Measurements from ENCODE around the gene ADCK1.

The ADCK1 gene

GRCh38 chr14:77760381-77761204 lies 39.3 kb upstream of the ADCK1 start, which contains the start of gene SNW1:
Gene SNW1, minus strand, starts transcription at chr14:77761156. Its CDS starts 29 bp downstream, at chr14:77761127.
- H3K4me1 ChIP-seq (ENCODE audit: insufficient read depth, low read length, poor library complexity, severe bottlenecking), result peaks cover 38% of the 10 kb centered on the region
- TF ChIP-seq EZH2phosphoT487 (IDR thresholded peaks at IDR 0.05; ENCODE audit: borderline replicate concordance) (no peak), CTCF (conservative IDR thresholded peaks at IDR 0.05; ENCODE audit: low read length) (no peak)
- H4K20me1 ChIP-seq (ENCODE audit: insufficient read depth, low read length, poor library complexity, severe bottlenecking), result peaks cover 44% of the 10 kb centered on the region
- H2AFZ ChIP-seq (ENCODE audit: low read length), result peak within 1 kb of the TSS; percentile 100
- H3K79me2 ChIP-seq (ENCODE audit: insufficient read depth, low read length), result peaks cover 52% of the 10 kb centered on the region
- peak within 1 kb of the TSS; percentile 97 for H3K4me3 ChIP-seq (ENCODE audit: low read length, poor library complexity, severe bottlenecking)
- H3K36me3 ChIP-seq (ENCODE audit: insufficient read depth, low read length), result no peaks in the 10 kb centered on the region
- H3K9me3 ChIP-seq (ENCODE audit: insufficient read depth, low read depth, low read length), result no peaks in the 10 kb centered on the region
- peak within 1 kb of the TSS; percentile 87 for H3K9ac ChIP-seq (ENCODE audit: low read depth, low read length, poor library complexity, severe bottlenecking)
- peak within 1 kb of the TSS; percentile 100 for H3K4me2 ChIP-seq (ENCODE audit: low read depth, low read length, poor library complexity, severe bottlenecking)
- no peaks in the 10 kb centered on the region for H3K9me2 ChIP-seq (replicated peaks; ENCODE audit: low read depth, low read length)
- H3F3A ChIP-seq (ENCODE audit: low read depth), result no peaks in the 10 kb centered on the region
- no peaks in the 10 kb centered on the region for H3K27me3 ChIP-seq (ENCODE audit: insufficient read depth, low read length, poor library complexity, severe bottlenecking)

- H4K20me1 ChIP-seq (ENCODE audit: insufficient read depth, low read length, poor library complexity, severe bottlenecking), result peaks cover 39% of the 10 kb centered on the region
- peak overlapping the region; percentile 99 for H3K4me2 ChIP-seq (ENCODE audit: low read depth, low read length, poor library complexity, severe bottlenecking)
- no peaks in the 10 kb centered on the region for H3K27me3 ChIP-seq (ENCODE audit: insufficient read depth, low read length, poor library complexity, severe bottlenecking)
- H3F3A ChIP-seq (ENCODE audit: low read depth), result no peaks in the 10 kb centered on the region
- peak overlapping the region; percentile 97 for H3K4me3 ChIP-seq (ENCODE audit: low read length, poor library complexity, severe bottlenecking)
- peak overlapping the region; percentile 87 for H3K9ac ChIP-seq (ENCODE audit: low read depth, low read length, poor library complexity, severe bottlenecking)
- H2AFZ ChIP-seq (ENCODE audit: low read length), result peak overlapping the region; percentile 100
- H3K4me1 ChIP-seq (ENCODE audit: insufficient read depth, low read length, poor library complexity, severe bottlenecking), result peaks cover 38% of the 10 kb centered on the region
- no peaks in the 10 kb centered on the region for H3K9me2 ChIP-seq (replicated peaks; ENCODE audit: low read depth, low read length)
- H3K9me3 ChIP-seq (ENCODE audit: insufficient read depth, low read depth, low read length), result no peaks in the 10 kb centered on the region
- H3K79me2 ChIP-seq (ENCODE audit: insufficient read depth, low read length), result peaks cover 44% of the 10 kb centered on the region
- TF ChIP-seq CTCF (conservative IDR thresholded peaks at IDR 0.05; ENCODE audit: low read length) (peak; percentile 54), EZH2phosphoT487 (IDR thresholded peaks at IDR 0.05; ENCODE audit: borderline replicate concordance) (no peak)
- no peaks in the 10 kb centered on the region for H3K36me3 ChIP-seq (ENCODE audit: insufficient read depth, low read length)
These were observed 38.5 kb upstream of the ADCK1 start for GRCh38 chr14:77761205-77761931.

GRCh38 chr14:77763316-77763715 lies 36.6 kb upstream of the ADCK1 start:
- Histone ChIP-seq H2AFZ (ENCODE audit: low read length) (no peak overlapping the region), H3K9ac (ENCODE audit: low read depth, low read length, poor library complexity, severe bottlenecking) (no peak overlapping the region), H3K9me2 (replicated peaks; ENCODE audit: low read depth, low read length) (no peaks in the 10 kb centered on the region), H3K79me2 (ENCODE audit: insufficient read depth, low read length) (peaks cover 25% of the 10 kb centered on the region), H3K36me3 (ENCODE audit: insufficient read depth, low read length) (no peaks in the 10 kb centered on the region), H3K4me2 (ENCODE audit: low read depth, low read length, poor library complexity, severe bottlenecking) (no peak overlapping the region), H3F3A (ENCODE audit: low read depth) (no peaks in the 10 kb centered on the region), H3K9me3 (ENCODE audit: insufficient read depth, low read depth, low read length) (no peaks in the 10 kb centered on the region), H4K20me1 (ENCODE audit: insufficient read depth, low read length, poor library complexity, severe bottlenecking) (peaks cover 23% of the 10 kb centered on the region), H3K4me1 (ENCODE audit: insufficient read depth, low read length, poor library complexity, severe bottlenecking) (peaks cover 27% of the 10 kb centered on the region), H3K4me3 (ENCODE audit: low read length, poor library complexity, severe bottlenecking) (no peak overlapping the region), H3K27me3 (ENCODE audit: insufficient read depth, low read length, poor library complexity, severe bottlenecking) (no peaks in the 10 kb centered on the region)
- TF ChIP-seq CTCF (conservative IDR thresholded peaks at IDR 0.05; ENCODE audit: low read length) (no peak), EZH2phosphoT487 (IDR thresholded peaks at IDR 0.05; ENCODE audit: borderline replicate concordance) (no peak)
